Suppressor macrophage (primary cell): ENCODE data around the gene ROBO4.
A peak's percentile ranks its signal among the peaks of the same experiment; 100 is the strongest.

Experiments
- DNase-seq, 4 experiments: peaks; one replicate each; pipeline ENCODE4 v3.0.0-alpha.2; 2020 to 2022

Gene ROBO4

GRCh38 chr11:124872741-124873140, 24.9 kb downstream of the ROBO4 start:
- DNase-seq = no peak

GRCh38 chr11:124872280-124872679, 25.4 kb downstream of the ROBO4 start:
- DNase-seq = no peak

GRCh38 chr11:124870430-124870829, 27.2 kb downstream of the ROBO4 start:
- no peak for DNase-seq

- no peak for DNase-seq
These were observed 27.7 kb downstream of the ROBO4 start for GRCh38 chr11:124869856-124870387.

- DNase-seq = no peak
These were observed 28.3 kb downstream of the ROBO4 start for GRCh38 chr11:124869331-124869730.

- DNase-seq = no peak
These were observed 29.1 kb downstream of the ROBO4 start for GRCh38 chr11:124868331-124869274.

- DNase-seq = peak; percentile 33 to 58 (median 44)
These were observed 30.0 kb downstream of the ROBO4 start for GRCh38 chr11:124867700-124868099.

GRCh38 chr11:124865902-124866851, 31.5 kb downstream of the ROBO4 start:
- peak; percentile 38 to 77 (median 54) for DNase-seq

GRCh38 chr11:124865181-124865901, 32.3 kb downstream of the ROBO4 start, which contains the start of gene ROBO3:
TSS of gene ROBO3 (plus strand) at chr11:124865432. CDS start at chr11:124865578, 146 bp downstream.
- DNase-seq = no peak

GRCh38 chr11:124864892-124865180, 32.8 kb downstream of the ROBO4 start:
- DNase-seq = no peak

- no peak for DNase-seq
These were observed 33.3 kb downstream of the ROBO4 start for GRCh38 chr11:124864176-124864891.

GRCh38 chr11:124863826-124864165, 33.9 kb downstream of the ROBO4 start:
- DNase-seq = no peak

GRCh38 chr11:124863137-124863825, 34.4 kb downstream of the ROBO4 start:
- peak in 3 of 4 experiments; percentile 20 to 46 (median 30) for DNase-seq

GRCh38 chr11:124861670-124862069, 36.0 kb downstream of the ROBO4 start:
- DNase-seq = no peak

GRCh38 chr11:124859171-124859570, 38.5 kb downstream of the ROBO4 start:
- no peak for DNase-seq

- no peak for DNase-seq
These were observed 51.5 kb downstream of the ROBO4 start for GRCh38 chr11:124846070-124846673.

GRCh38 chr11:124844664-124845079, 53.0 kb downstream of the ROBO4 start:
- DNase-seq = no peak

- no peak for DNase-seq
These were observed 54.1 kb downstream of the ROBO4 start for GRCh38 chr11:124843616-124843910.

GRCh38 chr11:124842305-124842704, 55.4 kb downstream of the ROBO4 start:
- no peak for DNase-seq

- DNase-seq = no peak
These were observed 55.8 kb downstream of the ROBO4 start for GRCh38 chr11:124841840-124842239.

GRCh38 chr11:124841201-124841600, 56.5 kb downstream of the ROBO4 start:
- no peak for DNase-seq
